Gastroesophageal sphincter (tissue), 3 donors: ENCODE data around the gene ASB6.
"Not testable (repeated sequence)": the region's sequence is repeated elsewhere in the genome, so short reads cannot be mapped to it uniquely, and the experiment has no call there.

ENCODE experiments used
- EP300 ChIP-seq: sonication (generic); formaldehyde crosslinking; IDR thresholded peaks from one replicate; pipeline ENCODE4 v1.6.1; 2017; ENCODE audit warnings: antibody characterized with exemption, mild to moderate bottlenecking
- POLR2A ChIP-seq, 2 donors: fragments of 450-650 bp; IDR thresholded peaks; one replicate each; pipeline ENCODE4 v1.6.1; 2017; ENCODE audit warnings: antibody characterized with exemption in 2 of 2, mild to moderate bottlenecking in 2 of 2, moderate library complexity in 1 of 2
- TF ChIP-seq, protein P1 (sequence below), 4 experiments: fragments of 200-600 bp in 2 of 4; fragments of 450-650 bp in 2 of 4; sonication (generic) in 1 of 4; IDR thresholded peaks; one replicate each; pipeline ENCODE4 v1.5.1; 2017 to 2019; ENCODE audit warnings: antibody characterized with exemption in 4 of 4, mild to moderate bottlenecking in 2 of 4, moderate library complexity in 2 of 4

GRCh38 chr9:129662239-129662638 lies 20.3 kb upstream of the ASB6 start:
- TF ChIP-seq, protein P1, sequence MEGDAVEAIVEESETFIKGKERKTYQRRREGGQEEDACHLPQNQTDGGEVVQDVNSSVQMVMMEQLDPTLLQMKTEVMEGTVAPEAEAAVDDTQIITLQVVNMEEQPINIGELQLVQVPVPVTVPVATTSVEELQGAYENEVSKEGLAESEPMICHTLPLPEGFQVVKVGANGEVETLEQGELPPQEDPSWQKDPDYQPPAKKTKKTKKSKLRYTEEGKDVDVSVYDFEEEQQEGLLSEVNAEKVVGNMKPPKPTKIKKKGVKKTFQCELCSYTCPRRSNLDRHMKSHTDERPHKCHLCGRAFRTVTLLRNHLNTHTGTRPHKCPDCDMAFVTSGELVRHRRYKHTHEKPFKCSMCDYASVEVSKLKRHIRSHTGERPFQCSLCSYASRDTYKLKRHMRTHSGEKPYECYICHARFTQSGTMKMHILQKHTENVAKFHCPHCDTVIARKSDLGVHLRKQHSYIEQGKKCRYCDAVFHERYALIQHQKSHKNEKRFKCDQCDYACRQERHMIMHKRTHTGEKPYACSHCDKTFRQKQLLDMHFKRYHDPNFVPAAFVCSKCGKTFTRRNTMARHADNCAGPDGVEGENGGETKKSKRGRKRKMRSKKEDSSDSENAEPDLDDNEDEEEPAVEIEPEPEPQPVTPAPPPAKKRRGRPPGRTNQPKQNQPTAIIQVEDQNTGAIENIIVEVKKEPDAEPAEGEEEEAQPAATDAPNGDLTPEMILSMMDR (IDR thresholded peaks at IDR 0.05): not testable (repeated sequence)
- not testable (repeated sequence) for TF ChIP-seq EP300; POLR2A (IDR thresholded peaks at IDR 0.05)
